TTC549 (cell line): ENCODE results near the gene HPCA.
"Not testable (repeated sequence)": the region's sequence is repeated elsewhere in the genome, so short reads cannot be mapped to it uniquely, and the experiment has no call there.

Source experiments
- FAIRE-seq: peaks from 2 replicates; lab custom pipeline; 2012; peaks lifted over from hg19 to GRCh38; lab: Jason Lieb, UNC

HPCA gene

GRCh38 chr1:32903991-32904785, 17.9 kb downstream of the HPCA start:
- FAIRE-seq, result no peak

GRCh38 chr1:32904797-32905196, 18.5 kb downstream of the HPCA start:
- FAIRE-seq, result no peak

- not testable (repeated sequence) for FAIRE-seq
Measured at GRCh38 chr1:32905588-32905987, 19.3 kb downstream of the HPCA start.

- no peak for FAIRE-seq
Measured at GRCh38 chr1:32906654-32907053, 20.4 kb downstream of the HPCA start.

- no peak for FAIRE-seq
Measured at GRCh38 chr1:32907435-32907834, 21.1 kb downstream of the HPCA start.

GRCh38 chr1:32910319-32910718, 24.0 kb downstream of the HPCA start:
- no peak for FAIRE-seq

- FAIRE-seq, result no peak
Measured at GRCh38 chr1:32915766-32916706, 29.7 kb downstream of the HPCA start.

- FAIRE-seq, result no peak
Measured at GRCh38 chr1:32917521-32917920, 31.2 kb downstream of the HPCA start.

GRCh38 chr1:32918179-32918578, 31.9 kb downstream of the HPCA start:
- no peak for FAIRE-seq

- no peak for FAIRE-seq
Measured at GRCh38 chr1:32919811-32920733, 33.8 kb downstream of the HPCA start.

- no peak for FAIRE-seq
Measured at GRCh38 chr1:32920833-32921232, 34.5 kb downstream of the HPCA start.

- FAIRE-seq, result no peak
Measured at GRCh38 chr1:32924881-32925344, 38.6 kb downstream of the HPCA start.

- no peak for FAIRE-seq
Measured at GRCh38 chr1:32925403-32926162, 39.3 kb downstream of the HPCA start.

GRCh38 chr1:32926562-32926961, 40.3 kb downstream of the HPCA start:
- FAIRE-seq, result no peak

- no peak for FAIRE-seq
Measured at GRCh38 chr1:32927441-32927840, 41.1 kb downstream of the HPCA start.

- FAIRE-seq, result no peak
Measured at GRCh38 chr1:32928285-32928684, 42.0 kb downstream of the HPCA start.

- no peak for FAIRE-seq
Measured at GRCh38 chr1:32928715-32929114, 42.4 kb downstream of the HPCA start.

GRCh38 chr1:32929366-32929765, 43.1 kb downstream of the HPCA start:
- no peak for FAIRE-seq

- no peak for FAIRE-seq
Measured at GRCh38 chr1:32931760-32932159, 45.5 kb downstream of the HPCA start.

GRCh38 chr1:32933742-32934322, 47.5 kb downstream of the HPCA start:
- no peak for FAIRE-seq

- no peak for FAIRE-seq
Measured at GRCh38 chr1:32934535-32934934, 48.2 kb downstream of the HPCA start.
